ENCODE measurements around the gene MUC5AC. TPM values are rescaled to one million over a fixed set of nuclear protein-coding genes. Genes with fewer than 3 reads are reported as not detected.
"Not testable (repeated sequence)": the region's sequence is repeated elsewhere in the genome, so short reads cannot be mapped to it uniquely, and the experiment has no call there.

MUC5AC gene
- total RNA-seq, 1 experiment from 2014 or later, result not detected

GRCh38 chr11:1235901-1236315, 78.2 kb downstream of the MUC5AC start:
- no peak for DNase-seq (ENCODE audit: low spot score)

DNA sequence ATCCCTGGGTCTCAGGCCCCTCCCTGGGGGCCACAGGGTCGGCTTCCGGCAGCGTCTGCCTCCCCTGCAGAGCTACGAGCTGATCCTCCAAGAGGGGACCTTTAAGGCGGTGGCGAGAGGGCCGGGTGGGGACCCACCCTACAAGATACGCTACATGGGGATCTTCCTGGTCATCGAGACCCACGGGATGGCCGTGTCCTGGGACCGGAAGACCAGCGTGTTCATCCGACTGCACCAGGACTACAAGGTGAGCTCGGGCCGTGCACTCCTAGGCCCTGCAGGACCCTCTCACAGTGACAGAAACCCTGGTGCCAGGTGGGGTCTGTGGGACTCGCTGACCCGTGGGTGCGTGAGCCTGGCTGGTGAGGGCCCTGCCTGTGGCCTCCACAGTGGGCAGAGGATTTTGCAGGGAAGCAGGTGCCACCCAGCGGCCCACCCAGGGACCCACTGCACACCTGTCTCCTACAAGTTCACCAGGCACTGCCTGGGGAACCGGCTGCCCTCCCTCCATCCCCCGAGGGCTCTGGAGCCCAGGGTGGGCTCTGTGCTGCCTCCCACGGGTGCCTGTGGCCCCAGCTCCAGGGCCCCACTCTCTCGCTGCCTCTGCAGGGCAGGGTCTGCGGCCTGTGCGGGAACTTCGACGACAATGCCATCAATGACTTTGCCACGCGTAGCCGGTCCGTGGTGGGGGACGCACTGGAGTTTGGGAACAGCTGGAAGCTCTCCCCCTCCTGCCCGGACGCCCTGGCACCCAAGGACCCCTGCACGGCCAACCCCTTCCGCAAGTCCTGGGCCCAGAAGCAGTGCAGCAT, 78.8 kb downstream of the MUC5AC start:
- DNase-seq (ENCODE audit: low spot score), result no peak

DNA sequence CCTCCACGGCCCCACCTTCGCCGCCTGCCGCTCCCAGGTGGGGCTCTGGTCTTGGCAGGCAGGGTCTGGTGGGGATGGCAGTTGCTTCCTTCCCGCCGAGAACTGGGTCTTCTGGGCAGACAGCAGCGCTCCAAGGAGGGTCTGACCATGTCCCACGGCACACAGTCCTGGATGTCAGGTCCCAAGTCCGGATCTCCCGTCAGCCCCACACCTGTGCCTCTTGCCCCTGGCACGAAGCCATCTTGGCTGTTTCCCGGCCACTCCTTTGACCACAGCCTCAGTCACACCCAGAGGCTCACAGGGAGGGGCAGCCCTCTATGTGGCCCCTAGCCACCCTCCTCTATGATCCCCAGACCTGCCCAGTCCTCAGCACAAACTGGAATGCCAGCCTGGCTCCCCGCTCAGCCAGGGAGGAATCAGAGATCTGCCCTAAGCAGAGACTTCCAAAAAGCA, 79.4 kb downstream of the MUC5AC start:
- no peak for DNase-seq (ENCODE audit: low spot score)

DNA sequence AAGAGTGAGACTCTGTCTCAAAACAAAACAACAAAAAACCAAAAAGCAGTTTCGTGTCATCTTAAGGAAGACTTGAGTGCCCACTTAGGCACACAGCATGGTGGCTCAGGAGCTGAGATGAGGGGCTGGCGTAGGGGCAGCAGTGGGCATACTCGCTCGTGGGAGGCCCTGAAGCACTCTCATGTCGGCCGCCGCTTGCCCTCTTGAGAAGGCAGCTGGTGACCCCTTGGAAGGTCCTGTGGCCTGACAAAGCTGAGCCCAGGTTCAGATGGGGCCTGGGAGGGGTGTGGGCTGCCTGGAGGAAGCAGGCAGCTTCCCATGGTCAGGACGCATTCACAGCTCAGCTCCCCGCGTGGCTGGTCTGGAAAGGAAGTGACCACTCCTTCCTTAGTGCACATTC, 80.1 kb downstream of the MUC5AC start:
- no peak for DNase-seq (ENCODE audit: low spot score)

DNA sequence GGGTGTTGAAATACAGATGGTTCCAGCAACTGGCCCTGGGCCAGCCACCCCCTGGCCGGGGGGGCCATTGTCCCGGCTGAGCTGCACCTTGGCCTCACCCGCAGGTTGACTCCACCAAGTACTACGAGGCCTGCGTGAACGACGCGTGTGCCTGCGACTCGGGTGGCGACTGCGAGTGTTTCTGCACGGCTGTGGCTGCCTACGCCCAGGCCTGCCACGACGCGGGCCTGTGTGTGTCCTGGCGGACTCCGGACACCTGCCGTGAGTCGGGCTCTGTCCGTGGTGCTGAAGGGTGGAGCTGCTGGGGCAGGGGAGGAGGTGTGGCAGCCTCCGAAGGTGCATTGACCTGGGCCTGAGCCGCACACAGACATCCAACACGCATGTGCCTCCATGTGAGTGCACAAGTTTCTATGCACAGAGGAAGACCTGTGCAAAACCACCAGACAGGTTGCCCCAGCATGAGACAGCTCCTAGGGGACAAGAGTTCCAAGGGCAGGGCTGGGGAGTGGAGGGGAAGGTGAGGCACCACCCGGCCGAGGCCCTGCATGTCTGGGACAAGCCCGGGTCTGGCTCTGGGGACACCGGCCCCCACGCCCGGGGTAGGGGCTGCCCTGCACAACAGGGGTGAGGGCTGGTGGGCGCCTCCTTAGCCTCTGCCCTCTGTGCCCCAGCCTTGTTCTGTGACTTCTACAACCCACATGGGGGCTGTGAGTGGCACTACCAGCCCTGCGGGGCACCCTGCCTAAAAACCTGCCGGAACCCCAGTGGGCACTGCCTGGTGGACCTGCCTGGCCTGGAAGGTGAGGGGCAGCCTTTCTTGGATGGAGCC, 81.2 kb downstream of the MUC5AC start:
- DNase-seq (ENCODE audit: low spot score), result no peak

DNA sequence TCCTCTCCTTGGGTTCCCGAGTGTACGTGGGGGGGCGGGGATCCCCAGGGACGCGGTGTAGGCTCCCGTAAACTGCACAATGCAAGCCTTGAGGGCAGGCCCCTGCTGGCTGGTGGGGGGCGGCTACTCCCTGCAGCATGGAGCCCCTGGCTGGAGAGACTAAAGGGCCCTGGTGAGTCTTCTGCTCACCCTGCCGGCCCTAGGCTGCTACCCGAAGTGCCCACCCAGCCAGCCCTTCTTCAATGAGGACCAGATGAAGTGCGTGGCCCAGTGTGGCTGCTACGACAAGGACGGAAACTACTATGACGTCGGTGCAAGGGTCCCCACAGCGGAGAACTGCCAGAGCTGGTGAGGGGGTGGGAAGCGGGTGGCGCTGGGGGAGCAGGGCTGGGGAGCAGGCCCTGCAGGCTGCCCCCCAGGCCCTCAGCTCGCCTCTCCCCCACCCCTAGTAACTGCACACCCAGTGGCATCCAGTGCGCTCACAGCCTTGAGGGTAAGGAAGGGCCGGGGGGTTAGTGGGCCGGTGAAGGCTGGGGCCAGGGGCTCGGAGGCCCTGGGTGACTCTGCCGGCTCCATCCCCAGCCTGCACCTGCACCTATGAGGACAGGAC, 81.9 kb downstream of the MUC5AC start:
- no peak for DNase-seq (ENCODE audit: low spot score)

- DNase-seq (ENCODE audit: low spot score), result no peak
Measured at GRCh38 chr11:1240771-1241170, 83.0 kb downstream of the MUC5AC start.

DNA sequence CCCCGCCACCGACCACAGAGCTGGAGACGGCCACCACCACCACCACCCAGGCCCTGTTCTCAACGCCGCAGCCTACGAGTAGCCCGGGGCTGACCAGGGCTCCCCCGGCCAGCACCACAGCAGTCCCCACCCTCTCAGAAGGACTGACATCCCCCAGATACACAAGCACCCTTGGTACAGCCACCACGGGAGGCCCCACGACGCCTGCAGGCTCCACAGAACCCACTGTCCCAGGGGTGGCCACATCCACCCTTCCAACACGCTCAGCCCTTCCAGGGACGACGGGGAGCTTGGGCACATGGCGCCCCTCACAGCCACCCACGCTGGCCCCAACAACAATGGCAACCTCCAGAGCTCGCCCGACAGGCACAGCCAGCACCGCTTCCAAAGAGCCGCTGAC, 84.0 kb downstream of the MUC5AC start:
- no peak for DNase-seq (ENCODE audit: low spot score)

- DNase-seq (ENCODE audit: low spot score), result no peak
Measured at GRCh38 chr11:1242289-1242688, 84.5 kb downstream of the MUC5AC start.

- not testable (repeated sequence) for DNase-seq (ENCODE audit: low spot score)
Measured at GRCh38 chr11:1242751-1243150, 85.0 kb downstream of the MUC5AC start.

DNA sequence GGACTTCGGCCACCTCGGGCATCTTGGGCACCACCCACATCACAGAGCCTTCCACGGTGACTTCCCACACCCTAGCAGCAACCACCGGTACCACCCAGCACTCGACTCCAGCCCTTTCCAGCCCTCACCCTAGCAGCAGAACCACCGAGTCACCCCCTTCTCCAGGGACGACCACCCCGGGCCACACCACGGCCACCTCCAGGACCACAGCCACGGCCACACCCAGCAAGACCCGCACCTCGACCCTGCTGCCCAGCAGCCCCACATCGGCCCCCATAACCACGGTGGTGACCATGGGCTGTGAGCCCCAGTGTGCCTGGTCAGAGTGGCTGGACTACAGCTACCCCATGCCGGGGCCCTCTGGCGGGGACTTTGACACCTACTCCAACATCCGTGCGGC, 85.8 kb downstream of the MUC5AC start:
- not testable (repeated sequence) for DNase-seq (ENCODE audit: low spot score)

DNA sequence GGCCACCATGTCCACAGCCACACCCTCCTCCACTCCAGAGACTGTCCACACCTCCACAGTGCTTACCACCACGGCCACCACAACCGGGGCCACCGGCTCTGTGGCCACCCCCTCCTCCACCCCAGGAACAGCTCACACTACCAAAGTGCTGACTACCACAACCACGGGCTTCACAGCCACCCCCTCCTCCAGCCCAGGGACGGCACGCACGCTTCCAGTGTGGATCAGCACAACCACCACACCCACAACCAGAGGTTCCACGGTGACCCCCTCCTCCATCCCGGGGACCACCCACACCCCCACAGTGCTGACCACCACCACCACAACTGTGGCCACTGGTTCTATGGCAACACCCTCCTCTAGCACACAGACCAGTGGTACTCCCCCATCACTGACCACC, 86.8 kb downstream of the MUC5AC start:
- DNase-seq (ENCODE audit: low spot score), result not testable (repeated sequence)

DNA sequence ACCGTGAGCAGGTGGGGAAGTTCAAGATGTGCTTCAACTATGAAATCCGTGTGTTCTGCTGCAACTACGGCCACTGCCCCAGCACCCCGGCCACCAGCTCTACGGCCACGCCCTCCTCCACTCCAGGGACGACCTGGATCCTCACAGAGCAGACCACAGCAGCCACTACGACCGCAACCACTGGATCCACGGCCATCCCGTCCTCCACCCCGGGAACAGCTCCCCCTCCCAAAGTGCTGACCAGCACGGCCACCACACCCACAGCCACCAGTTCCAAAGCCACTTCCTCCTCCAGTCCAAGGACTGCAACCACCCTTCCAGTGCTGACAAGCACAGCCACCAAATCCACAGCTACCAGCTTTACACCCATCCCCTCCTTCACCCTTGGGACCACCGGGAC, 88.0 kb downstream of the MUC5AC start:
- not testable (repeated sequence) for DNase-seq (ENCODE audit: low spot score)

DNA sequence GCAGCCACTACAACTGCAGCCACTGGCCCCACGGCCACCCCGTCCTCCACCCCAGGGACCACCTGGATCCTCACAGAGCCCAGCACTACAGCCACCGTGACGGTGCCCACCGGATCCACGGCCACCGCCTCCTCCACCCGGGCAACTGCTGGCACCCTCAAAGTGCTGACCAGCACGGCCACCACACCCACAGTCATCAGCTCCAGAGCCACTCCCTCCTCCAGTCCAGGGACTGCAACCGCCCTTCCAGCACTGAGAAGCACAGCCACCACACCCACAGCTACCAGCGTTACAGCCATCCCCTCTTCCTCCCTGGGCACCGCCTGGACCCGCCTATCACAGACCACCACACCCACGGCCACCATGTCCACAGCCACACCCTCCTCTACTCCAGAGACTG, 88.5 kb downstream of the MUC5AC start:
- not testable (repeated sequence) for DNase-seq (ENCODE audit: low spot score)

DNA sequence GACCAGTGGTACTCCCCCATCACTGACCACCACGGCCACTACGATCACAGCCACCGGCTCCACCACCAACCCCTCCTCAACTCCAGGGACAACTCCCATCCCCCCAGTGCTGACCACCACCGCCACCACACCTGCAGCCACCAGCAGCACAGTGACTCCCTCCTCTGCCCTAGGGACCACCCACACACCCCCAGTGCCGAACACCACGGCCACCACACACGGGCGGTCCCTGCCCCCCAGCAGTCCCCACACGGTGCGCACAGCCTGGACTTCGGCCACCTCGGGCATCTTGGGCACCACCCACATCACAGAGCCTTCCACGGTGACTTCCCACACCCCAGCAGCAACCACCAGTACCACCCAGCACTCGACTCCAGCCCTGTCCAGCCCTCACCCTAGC, 89.3 kb downstream of the MUC5AC start:
- DNase-seq (ENCODE audit: low spot score), result not testable (repeated sequence)

- not testable (repeated sequence) for DNase-seq (ENCODE audit: low spot score)
Measured at GRCh38 chr11:1248951-1249350, 91.2 kb downstream of the MUC5AC start.

- DNase-seq (ENCODE audit: low spot score), result not testable (repeated sequence)
Measured at GRCh38 chr11:1250411-1250810, 92.7 kb downstream of the MUC5AC start.

Other genes with a start within 250 kb of the MUC5AC start
- 53.1 and 65.1 TPM in 2 replicates for gene CHID1, start 247.1 kb upstream of the MUC5AC start, total RNA-seq (2014; rRNA removed; shearing (Covaris generic))
- 25.1 and 25.3 TPM in 2 replicates for gene AP2A2, start 232.1 kb upstream of the MUC5AC start, total RNA-seq (2014; rRNA removed; shearing (Covaris generic))
- not detected in 2 replicates for gene MUC6, start 121.2 kb upstream of the MUC5AC start, total RNA-seq (2014; rRNA removed; shearing (Covaris generic))
- not detected in 2 replicates for gene MUC2, start 83.1 kb upstream of the MUC5AC start, total RNA-seq (2014; rRNA removed; shearing (Covaris generic))
- gene MUC5B, start 65.1 kb downstream of the MUC5AC start, total RNA-seq (2014; rRNA removed; shearing (Covaris generic)), result not detected in 2 replicates
- 18.6 and 26.9 TPM in 2 replicates for gene TOLLIP, start 151.7 kb downstream of the MUC5AC start, total RNA-seq (2014; rRNA removed; shearing (Covaris generic))
- gene BRSK2, start 232.0 kb downstream of the MUC5AC start, total RNA-seq (2014; rRNA removed; shearing (Covaris generic)), result 1.3 and 2.5 TPM in 2 replicates